Measurements from ENCODE around the gene KAZN.

DNA sequence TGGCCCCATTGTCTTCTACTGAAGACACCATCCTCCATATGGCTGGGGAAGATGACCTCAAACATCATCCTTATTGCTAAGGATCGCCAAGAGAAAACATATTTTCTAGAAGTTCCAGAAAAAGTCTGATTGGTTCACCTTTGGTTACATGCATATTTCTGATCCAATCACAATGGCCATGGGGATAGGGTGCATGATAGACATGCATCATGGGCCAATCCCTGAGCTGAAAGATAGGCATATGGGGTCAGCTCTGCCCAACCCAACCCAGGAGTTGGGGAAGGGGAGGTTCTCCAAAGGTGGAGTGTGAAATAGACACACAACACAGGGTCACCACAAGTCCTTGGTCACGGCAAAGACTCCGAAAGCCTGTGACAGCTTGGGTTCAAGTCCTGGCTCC, 278.7 kb downstream of the KAZN start:
- TF ChIP-seq, protein P1, sequence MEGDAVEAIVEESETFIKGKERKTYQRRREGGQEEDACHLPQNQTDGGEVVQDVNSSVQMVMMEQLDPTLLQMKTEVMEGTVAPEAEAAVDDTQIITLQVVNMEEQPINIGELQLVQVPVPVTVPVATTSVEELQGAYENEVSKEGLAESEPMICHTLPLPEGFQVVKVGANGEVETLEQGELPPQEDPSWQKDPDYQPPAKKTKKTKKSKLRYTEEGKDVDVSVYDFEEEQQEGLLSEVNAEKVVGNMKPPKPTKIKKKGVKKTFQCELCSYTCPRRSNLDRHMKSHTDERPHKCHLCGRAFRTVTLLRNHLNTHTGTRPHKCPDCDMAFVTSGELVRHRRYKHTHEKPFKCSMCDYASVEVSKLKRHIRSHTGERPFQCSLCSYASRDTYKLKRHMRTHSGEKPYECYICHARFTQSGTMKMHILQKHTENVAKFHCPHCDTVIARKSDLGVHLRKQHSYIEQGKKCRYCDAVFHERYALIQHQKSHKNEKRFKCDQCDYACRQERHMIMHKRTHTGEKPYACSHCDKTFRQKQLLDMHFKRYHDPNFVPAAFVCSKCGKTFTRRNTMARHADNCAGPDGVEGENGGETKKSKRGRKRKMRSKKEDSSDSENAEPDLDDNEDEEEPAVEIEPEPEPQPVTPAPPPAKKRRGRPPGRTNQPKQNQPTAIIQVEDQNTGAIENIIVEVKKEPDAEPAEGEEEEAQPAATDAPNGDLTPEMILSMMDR (IDR thresholded peaks at IDR 0.05) = no peak
- TF ChIP-seq POLR2A (IDR thresholded peaks at IDR 0.05) (no peak), POLR2AphosphoS5 (IDR thresholded peaks at IDR 0.05) (no peak)
